GM19467 (cell line): Measurements from ENCODE around the gene CORO2A.
"Not testable (repeated sequence)": the region's sequence is repeated elsewhere in the genome, so short reads cannot be mapped to it uniquely, and the experiment has no call there.

Source experiments
- ATAC-seq: cut with Tn5 transposase; IDR thresholded peaks from one replicate; pipeline ENCODE4 v1.9.1; 2021; ENCODE audit warnings: mild to moderate bottlenecking, moderate library complexity; ENCODE audit not compliant: unreplicated experiment

The CORO2A gene

DNA sequence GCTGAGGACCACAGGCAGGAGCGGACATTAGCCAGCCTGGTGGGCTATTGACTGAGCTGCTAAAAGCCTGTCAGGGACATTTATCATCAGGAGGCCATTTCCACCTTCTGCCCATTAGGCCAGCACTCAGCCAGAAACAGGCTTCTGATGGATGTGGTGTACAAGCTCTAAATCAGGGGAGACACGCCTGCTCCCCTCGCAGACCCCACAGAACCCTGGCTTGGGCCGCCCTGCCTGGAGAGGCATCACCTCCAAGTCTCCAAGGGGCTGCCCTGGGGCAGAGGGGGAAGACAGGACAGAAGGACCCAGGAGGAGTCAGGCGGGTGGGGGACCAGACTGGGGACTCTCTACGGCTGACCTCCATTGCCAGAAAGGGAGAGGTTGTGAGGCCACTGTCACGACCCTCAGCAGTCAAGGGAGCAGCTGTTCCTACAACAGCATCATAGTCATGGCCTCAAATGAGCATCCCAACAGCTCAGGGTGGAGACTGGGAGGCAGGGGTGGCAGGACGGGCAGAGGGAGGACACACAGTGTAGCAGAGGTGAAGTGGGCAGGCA is 49.4 kb downstream of the CORO2A start:
- no peak for ATAC-seq

DNA sequence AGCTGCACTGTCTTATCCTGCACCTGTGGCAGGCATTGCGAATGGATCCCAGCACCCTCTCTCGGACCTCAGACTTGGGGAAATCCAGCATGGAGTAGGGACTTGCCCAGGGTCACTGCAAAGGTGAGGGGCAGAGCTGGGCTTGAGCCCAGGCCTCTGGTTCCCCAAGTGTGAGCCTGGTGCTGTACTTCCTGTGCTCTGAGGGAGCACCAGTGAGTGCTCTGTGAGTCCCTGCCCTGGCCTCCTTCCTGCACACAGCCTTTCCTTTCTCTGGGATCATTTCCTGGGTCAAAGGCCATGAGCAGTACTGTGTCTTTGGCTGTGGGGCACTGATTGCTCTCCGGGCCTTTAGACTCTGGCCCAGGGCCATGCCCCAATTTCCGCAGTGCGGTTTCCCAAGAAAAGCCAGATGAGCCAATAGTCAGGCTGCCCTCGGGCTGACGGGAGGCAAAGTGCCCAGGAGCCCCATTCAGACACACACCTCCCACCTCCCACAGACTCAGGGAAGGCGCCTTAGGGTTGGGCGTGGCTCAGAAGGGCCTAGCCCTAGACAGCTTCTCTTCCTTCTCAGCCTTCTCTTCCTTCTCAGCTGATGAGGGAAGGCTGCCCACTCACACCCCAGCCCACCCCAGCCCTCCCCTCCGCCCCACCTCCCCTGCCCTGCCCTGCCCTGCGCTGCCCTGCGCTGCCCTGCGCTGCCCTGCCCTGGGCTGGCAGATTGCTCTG is 50.1 kb downstream of the CORO2A start:
- ATAC-seq = no peak

DNA sequence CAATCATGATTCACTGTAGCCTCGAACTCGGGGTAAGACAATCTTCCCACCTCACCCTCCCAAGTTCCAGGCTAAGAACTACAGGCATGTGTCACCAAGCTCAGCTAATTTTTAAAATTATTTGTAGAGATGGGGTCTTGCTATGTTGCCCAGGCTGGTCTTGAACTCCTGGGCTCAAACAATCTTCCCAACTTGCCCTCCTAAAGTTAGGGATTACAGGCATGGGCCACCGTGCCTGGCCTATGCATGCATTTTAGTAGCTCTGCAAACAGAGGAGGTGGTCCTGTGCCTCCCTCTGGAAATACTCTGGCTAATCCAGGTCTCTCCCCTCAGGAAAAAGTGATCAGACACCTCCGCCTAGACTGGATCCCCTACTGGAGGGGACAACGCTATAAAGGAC is 51.9 kb downstream of the CORO2A start:
- ATAC-seq = no peak

DNA sequence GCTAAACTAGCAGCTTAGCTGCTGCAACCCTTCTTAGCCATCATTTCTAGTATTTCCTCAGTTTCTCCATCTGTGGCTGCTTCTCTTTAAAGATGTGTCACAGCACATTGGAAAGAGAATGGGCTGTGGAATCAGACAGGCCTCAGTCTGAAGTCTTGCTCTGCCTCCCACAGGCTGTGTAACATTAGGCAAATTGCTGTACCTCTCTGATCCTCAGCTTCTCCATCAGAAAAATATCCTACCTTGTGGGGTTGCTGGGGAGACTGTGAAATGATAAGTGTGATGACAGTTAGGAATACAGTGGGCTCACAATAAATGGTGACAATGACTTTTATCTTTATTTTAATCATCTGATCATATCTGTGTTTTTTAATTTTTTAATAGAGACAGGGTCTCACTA is 55.9 kb downstream of the CORO2A start:
- ATAC-seq = no peak

DNA sequence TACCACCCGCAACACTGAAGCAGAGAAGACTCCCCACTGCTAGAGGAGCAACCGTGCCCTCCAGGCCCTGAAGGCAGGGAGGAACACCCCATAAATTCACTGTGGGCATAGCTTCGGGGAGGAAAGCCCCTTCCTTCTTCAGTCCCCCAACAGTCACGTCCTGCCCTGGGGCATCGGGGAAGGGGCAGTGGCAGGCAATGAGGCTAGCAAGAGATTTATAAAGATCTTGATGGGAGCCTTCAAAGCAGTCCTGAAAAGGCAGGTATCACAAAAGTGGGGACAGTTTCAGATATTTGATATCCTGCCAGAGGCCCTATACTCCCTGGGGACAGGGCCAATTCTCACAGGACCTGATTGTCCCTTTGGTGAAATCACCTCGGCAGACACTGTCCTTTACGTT is 56.5 kb downstream of the CORO2A start:
- no peak for ATAC-seq

DNA sequence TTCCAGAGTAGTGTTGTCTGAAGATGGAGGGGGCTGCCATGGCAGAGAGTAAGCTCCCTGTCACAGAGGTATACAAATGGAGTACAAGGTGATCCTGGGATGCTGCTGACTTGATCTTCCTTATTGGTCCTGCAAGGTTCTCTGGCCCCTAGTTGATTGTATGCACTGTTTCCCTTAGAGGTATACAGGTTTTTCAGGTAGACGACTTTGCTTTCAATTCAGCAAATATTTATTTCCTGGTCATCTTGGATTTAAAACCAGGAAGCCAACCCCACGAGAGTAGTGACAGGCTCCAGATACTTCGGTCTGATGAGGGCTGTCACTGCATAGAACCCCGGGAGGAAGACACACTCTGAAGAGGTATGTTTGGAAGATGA is 56.9 kb downstream of the CORO2A start:
- ATAC-seq = no peak

DNA sequence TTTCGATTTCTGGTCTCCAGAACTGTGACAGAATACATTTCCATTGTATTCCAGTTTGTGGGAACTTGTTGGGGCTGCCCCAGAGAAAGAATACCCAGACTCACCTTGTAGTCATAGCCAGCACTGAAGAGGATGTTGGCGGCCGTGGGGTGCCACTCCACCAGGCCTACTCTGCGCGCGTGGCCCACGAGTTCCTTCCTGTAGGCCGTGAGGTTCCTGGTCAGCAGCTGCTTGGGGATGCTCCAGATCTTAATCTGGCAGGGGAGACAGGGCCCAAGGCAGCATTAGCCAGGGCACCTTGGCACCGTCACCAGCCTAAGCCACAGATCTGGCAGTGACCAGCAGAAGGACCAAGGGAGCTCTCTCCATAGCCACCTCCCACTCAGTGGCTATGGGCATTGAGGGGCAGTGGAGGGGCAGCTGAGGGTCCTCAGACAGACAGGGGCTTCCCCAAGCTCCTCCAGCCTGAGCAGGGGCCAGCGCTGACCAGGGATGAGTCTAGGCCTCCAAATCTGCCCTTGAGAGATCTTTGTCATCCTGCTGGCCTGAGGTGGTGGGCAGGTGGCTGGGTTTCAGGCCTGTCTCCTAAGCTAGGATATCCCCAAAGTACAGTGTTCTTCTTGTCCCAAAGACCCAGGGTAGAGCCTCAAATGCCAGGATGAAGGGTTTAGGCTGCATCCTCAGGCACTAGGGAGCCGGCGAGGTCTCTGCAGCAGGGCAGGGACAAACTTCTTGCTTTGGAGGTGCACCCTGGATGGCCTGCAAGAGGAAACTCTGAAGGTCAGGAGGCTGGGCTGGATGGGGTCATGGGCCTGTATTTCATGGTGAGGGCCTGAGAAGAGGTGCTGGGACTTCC is 57.5 kb downstream of the CORO2A start:
- no peak for ATAC-seq

DNA sequence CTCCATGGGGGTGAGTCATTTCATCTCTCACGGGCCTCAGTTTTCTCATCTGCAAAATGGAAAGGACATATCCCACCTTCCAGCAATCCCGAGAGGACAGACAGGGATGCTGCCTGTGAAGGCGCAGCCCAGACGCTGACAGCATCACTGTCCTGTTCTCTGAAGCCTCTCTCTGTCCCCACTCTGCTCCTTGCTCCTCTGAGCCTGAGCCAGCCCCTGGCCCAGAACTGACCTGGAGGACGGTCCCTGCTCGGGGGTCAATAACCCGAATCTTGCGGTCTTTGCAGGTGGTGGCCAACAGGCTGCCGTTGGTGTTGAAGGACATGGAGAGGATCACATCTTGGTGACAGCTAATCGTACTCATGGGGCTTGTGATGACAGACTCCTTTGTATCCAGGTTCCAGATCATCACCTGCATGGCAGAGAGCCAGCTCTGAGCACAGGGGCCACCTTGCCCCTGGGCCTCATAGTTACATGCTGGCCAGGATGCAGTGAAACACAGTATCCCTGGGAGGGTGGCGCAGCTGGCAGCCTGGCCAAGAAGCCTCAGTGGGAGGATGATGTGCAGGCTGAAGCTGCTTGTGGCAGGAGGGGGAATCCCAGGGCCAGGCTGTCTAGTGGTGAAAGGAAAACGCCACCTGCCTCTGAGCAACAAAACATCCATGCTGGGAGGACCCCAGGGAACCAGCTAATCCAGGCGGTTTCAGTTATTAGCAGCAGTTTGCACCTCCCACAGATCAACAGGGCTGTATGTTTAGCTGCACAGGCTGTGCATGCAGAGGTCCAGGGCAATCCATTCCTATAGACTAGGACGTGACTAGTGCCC is 59.4 kb downstream of the CORO2A start:
- no peak for ATAC-seq

DNA sequence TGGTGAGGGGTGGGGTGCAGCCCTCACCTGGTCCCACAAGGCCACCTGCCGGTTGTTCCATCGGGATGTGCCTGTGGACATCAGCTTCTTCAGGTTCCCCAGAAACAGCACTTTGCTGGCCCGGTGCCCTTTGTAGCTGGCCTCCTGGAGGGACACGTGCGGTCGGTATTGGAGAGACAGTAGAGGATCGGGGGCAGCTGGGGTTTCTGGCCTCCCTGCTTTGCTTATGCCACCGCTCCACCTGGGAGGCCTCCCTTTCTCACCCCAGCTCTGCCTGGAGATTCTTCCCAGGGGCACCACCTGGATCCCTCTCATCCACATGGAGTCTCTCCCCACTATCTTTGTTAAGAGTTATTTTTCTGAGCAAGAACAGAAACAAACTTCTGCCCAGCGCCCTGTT is 60.3 kb downstream of the CORO2A start:
- ATAC-seq = no peak

DNA sequence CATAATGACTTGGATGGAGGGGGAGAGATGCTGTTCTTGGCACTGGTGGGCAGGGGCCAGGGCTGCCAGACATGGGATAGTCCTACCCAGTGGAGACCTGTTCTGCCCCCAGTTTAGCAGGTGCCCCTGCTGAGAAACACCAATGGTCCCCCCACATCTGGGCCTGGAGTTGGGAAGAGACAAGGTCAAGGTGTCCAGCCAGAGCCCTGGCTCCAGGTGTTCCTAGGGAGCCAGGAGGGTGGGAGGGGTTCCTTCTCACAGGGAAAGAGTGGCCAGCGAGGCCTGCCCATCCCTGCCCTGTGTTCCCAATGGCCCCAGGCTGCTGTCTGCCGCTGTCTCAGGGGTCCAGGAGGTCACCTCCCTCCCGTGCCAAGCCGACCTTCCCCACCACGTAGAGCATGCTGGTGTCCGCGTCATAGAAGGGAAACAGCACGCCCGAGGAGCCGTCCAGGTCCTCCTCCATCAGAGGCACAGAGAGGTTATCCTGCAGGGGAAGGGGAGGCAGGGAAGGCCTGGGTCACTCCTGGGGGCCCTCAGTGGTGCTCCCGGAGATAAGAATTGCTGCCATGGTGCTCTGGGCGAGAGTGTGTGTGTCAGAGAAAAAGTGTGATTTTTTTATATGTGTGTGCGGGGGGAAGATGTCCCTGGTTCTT is 61.7 kb downstream of the CORO2A start:
- ATAC-seq = no peak

DNA sequence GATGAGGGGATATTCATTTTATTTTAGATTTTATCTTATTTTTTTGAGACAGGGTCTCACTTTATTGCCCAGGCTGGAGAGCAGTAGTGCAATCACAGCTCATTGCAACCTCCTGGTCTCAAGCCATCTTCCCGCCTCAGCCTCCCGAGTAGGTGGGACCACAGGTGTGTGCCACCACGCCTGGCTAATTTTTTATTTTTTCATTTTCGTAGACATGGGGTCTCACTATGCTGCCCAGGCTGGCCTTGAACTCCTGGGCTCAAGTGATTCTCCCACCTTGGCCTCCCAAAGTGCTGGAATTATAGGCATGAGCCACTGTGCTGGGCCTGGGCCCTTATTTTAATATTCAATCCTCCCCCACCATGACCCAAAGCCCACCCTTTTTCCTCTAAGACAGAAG is 62.4 kb downstream of the CORO2A start:
- not testable (repeated sequence) for ATAC-seq

DNA sequence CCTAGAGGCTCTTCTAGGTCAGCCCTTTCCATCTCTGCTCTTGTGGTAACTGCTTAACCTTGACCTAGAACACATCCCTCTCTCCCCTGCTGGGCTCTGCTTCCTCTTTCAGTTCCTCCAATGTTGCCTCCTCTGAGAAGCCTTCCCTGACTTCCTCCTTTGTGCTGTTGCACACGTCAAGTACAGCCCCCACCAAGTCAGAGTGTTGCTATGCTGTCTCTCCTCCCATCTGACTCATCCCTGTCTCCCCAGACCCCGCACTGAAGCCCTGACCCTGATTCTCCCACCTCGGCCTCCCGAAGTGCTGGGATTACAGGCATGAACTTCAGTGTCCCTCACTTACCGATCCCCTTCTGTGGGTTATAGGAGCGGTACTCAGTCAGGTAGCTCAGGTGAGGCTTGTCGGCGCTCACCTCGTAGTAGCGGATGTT is 63.0 kb downstream of the CORO2A start:
- peak; percentile 81 for ATAC-seq

DNA sequence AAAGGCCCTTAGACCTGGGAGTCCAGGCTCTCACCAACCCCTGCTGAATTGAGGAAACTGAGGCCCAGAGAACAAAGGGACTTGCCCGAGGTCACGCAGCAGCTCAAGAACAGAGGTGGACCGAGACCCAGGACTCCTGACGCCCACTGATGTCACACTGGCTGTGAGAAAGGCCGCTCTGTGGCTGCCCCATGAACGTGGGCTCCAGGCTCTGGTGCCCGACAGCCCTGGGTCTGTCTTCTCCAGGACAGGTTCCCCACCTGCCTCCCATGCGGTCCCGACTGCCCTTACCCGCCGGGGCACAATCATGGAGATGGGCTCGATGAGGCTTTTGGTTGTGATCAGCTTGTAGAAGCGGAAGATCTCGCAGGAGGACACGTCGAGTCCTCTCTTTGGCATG is 64.1 kb downstream of the CORO2A start:
- no peak for ATAC-seq

DNA sequence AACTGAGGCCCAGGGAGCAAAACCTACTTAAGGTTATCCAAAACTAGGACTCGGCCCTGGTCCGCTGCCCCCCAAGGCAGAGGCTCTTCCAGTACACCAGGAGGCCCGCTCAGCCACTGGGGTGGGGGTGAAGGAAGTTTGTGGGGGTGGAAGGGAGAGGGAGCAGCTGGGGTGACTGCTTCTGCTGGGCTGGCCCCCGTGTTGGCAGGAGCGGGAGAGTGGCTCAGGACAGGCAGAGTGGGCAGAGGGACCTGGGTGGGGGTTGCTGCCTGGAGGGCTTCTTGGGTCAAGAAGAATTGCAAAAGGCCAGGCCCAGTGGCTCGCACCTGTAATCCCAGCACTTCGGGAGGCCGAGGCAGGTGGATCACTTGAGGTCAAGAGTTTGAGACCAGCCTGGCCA is 65.2 kb downstream of the CORO2A start:
- no peak for ATAC-seq

DNA sequence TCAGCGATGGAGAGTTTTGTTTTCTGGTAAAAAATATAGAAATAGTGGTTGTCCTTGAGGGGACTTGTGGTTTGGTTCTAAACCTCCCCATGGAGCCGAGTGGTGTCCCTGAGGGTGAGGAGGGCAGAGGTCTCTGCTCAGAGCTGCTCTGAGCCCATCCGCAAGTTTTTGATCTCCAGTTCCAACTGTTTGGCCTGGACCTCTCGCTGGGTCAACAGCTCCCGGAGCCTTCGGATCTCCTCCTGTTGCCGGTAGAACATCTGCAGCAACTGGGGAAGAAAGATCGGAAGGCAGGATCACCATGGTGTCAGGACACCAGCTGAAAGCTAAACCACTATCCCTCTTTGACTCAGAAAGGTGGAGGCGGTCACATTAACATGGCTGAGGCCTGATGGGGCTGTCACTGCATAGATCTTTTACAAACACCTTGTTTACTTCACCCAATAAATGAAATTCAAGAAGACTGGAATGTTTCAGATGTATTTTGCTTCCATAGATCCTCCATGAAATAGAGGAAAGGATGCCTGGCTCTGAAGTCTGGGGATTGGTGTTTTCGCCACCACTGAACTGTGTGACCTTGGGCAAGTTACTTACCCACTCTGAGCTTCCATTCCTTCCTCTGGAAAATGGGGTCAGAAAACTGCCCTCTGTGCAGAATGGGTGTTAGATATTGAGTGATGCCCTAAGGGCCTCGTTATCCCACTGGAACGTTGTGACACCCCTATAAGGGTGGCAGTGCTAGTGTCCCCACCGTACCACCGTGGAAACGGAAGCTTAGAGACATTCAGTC is 67.6 kb downstream of the CORO2A start:
- ATAC-seq = no peak

DNA sequence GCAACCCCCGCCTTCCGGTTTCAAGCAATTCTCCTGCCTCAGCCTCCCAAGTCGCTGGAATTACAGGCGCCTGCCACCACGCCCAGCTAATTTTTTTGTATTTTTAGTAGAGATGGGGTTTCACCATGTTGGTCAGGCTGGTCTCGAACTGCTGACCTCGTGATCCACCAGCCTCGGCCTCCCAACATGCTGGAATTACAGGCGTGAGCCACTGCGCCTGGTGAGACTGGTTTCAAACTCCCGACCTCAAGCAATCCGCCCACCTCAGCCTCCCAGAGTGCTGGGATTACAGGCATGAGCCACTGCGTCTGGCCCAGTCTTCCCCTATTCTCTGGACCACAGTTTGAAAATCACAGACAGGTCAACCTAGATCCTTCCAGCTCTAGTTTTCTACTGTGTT is 68.3 kb downstream of the CORO2A start:
- ATAC-seq = not testable (repeated sequence)

DNA sequence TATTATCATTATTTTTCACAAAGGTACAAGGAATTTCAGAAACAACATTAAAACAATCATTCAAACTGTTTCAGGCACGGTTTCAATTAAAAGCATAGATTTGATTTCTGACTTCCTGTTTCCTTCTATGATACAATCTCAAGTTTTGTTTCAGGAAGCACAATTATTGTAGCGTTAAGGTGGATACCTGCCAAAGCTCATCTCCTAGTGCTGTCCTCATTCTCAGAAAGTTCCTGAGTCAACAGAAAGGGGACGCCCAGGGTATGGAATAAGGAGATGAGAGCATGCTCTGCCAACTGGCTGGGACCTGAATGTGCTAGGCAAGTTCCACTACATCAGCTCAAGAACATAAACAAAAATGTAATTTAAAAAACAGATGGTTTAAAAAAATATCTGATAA is 71.4 kb downstream of the CORO2A start:
- no peak for ATAC-seq

DNA sequence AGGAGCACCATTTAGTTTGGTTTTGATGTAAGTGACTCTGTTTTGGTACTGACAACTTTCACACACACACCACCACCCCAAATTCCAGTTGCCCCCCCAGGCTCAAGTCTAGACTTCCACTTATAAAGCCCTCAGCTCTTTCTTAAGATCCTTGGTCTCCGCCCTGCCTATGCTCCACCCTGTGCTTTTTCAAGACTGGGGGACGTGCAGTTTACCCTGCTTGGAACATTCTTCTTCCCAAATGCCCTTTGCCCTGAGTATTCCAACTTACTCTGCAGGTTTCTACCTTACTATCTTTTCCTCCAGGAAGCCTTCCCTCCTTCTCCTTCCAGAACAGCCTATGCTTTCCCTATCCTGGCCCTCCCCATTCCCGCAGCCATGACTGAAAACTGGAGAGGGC is 72.0 kb downstream of the CORO2A start:
- no peak for ATAC-seq

DNA sequence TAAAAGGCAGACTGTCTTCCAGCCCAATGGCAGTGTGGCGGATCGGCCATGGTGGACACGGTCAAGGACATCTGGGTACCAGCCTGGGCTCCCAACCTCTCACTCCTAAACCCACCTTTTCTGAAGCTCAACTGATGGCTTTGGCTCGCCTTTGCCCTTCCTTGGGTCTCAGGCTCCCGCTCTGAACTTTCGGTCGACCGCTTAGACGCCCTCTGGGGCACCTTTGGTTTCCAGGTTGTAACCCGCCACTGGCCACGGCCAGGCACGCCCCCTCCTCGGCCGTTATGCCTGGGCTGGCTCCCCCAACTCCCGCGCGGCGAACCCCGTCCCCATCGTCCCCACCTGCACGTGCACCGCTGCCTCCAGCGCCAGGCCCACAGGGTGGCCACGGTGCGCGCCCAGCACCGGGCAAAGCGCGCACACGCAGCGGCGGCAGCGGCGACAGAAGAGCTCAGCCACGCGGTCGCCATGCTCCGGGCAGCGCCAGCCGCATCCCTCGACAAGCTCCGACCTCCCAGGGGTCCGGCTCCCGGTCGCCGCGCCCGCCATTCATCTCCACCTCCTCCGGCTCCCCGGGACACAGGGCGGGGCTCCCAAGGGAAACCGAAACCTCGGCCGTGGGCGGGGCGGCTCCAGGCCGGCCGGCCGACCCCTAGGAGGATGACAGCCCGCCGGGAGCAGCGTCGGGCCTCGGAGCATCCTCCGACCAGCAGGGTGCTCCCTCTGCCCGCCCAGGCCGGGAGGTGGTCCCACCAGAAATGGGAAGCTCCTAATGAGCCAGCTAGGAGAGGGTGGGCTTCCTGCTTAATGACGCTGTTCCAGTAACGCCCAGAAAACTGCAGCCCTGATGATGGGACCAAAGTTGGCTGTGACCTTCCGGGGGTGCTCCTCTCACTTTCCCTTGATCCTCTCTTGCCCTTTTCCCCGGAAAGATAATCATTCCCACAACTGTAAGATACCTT is 73.5 kb downstream of the CORO2A start, which contains the start of gene TRIM14:
TSS of gene TRIM14 (minus strand) at position 583 of the 962 bp plus-strand sequence. CDS start at position 549, 34 bp downstream.
- ATAC-seq = peak; percentile 71
